RCC 7860 (cell line): ENCODE data around the gene GPX1.
"Not testable (repeated sequence)": the region's sequence is repeated elsewhere in the genome, so short reads cannot be mapped to it uniquely, and the experiment has no call there.

ENCODE experiments used
- DNase-seq: peaks from one replicate; pipeline ENCODE4 v3.0.0-alpha.2; 2015; ENCODE audit warnings: low spot score
- FAIRE-seq: peaks from 2 replicates; lab custom pipeline; 2012; peaks lifted over from hg19 to GRCh38; lab: Jason Lieb, UNC

Gene GPX1

GRCh38 chr3:49358217-49358883 is at the start of gene GPX1:
Gene GPX1, minus strand, starts transcription at chr3:49358353. Its CDS starts 75 bp downstream, at chr3:49358278.
- FAIRE-seq (peak; percentile 80), DNase-seq (peak; percentile 87)

GRCh38 chr3:49406571-49407565 is 48.7 kb upstream of the GPX1 start:
- DNase-seq (no peak), FAIRE-seq (no peak)

- not testable (repeated sequence) for DNase-seq, FAIRE-seq
Measured at GRCh38 chr3:49405570-49405969, 47.4 kb upstream of the GPX1 start.

- FAIRE-seq (no peak), DNase-seq (no peak)
Measured at GRCh38 chr3:49403891-49404290, 45.7 kb upstream of the GPX1 start.

- DNase-seq (no peak), FAIRE-seq (no peak)
Measured at GRCh38 chr3:49401766-49402165, 43.6 kb upstream of the GPX1 start.

- peak; percentile 11 for FAIRE-seq
- DNase-seq = no peak
Measured at GRCh38 chr3:49399461-49399860, 41.3 kb upstream of the GPX1 start.

- DNase-seq = no peak
Measured at GRCh38 chr3:49397470-49397869, 39.3 kb upstream of the GPX1 start.

GRCh38 chr3:49391310-49391709 is 33.2 kb upstream of the GPX1 start:
- not testable (repeated sequence) for DNase-seq, FAIRE-seq

More at GRCh38 chr3:49397470-49397869, 39.3 kb upstream of the GPX1 start:
- no peak for FAIRE-seq

GRCh38 chr3:49389297-49389696 is 31.1 kb upstream of the GPX1 start:
- FAIRE-seq = no peak
- DNase-seq = no peak

GRCh38 chr3:49388289-49388820 is 30.2 kb upstream of the GPX1 start:
- DNase-seq (no peak), FAIRE-seq (no peak)

GRCh38 chr3:49387721-49388120 is 29.6 kb upstream of the GPX1 start:
- FAIRE-seq = no peak
- no peak for DNase-seq

- DNase-seq = no peak
- FAIRE-seq = no peak
Measured at GRCh38 chr3:49386056-49386756, 28.1 kb upstream of the GPX1 start.

- DNase-seq (no peak), FAIRE-seq (no peak)
Measured at GRCh38 chr3:49385617-49386016, 27.5 kb upstream of the GPX1 start.

GRCh38 chr3:49383387-49383786 is 25.2 kb upstream of the GPX1 start:
- DNase-seq = no peak
- no peak for FAIRE-seq

- FAIRE-seq = peak; percentile 89
- DNase-seq = peak; percentile 75
Measured at GRCh38 chr3:49378249-49378895, 20.2 kb upstream of the GPX1 start.

- DNase-seq = peak; percentile 89
- peak; percentile 90 for FAIRE-seq
Measured at GRCh38 chr3:49377483-49377882, 19.3 kb upstream of the GPX1 start.

- no peak for FAIRE-seq
Measured at GRCh38 chr3:49371946-49372345, 13.8 kb upstream of the GPX1 start.

GRCh38 chr3:49370585-49371290 is 12.6 kb upstream of the GPX1 start:
- DNase-seq = no peak
- FAIRE-seq = no peak

More at GRCh38 chr3:49371946-49372345, 13.8 kb upstream of the GPX1 start:
- DNase-seq = no peak

- DNase-seq (no peak), FAIRE-seq (no peak)
Measured at GRCh38 chr3:49362561-49362960, 4.4 kb upstream of the GPX1 start.

GRCh38 chr3:49359623-49360022 is 1.5 kb upstream of the GPX1 start:
- DNase-seq (peak; percentile 37), FAIRE-seq (peak; percentile 85)
